HCT116 (cell line): ENCODE data around the gene DDT. TPM values are rescaled to one million over a fixed set of nuclear protein-coding genes. Genes with fewer than 3 reads are reported as not detected.

Experiments
- ATAC-seq: fragments of 200-7000 bp; cut with Tn5 transposase; 2 replicates; pipeline ENCODE4 v1.9.1; 2020; ENCODE audit warnings: mild to moderate bottlenecking, moderate library complexity
- BruUV-seq: library from RNA; stranded (reverse); fragments of 400-500 nt; replicated peaks from 2 replicates; lab custom pipeline; 2021; lab: Mats Ljungman, UMichigan
- CTCF ChIA-PET: fragments of 300-600 bp; sonication (Branson Sonifier 250); formaldehyde crosslinking; loops from one replicate; lab custom pipeline; 2021; ENCODE audit warnings: antibody characterized with exemption; lab: Charles Lee
- POLR2A ChIA-PET: fragments of 300-600, 350-600 bp; sonication (Branson Sonifier 250); formaldehyde crosslinking; loops from one replicate; lab custom pipeline; 2021; ENCODE audit warnings: antibody characterized with exemption; lab: Charles Lee
- RAD21 ChIA-PET, 2 experiments: fragments of 300-600 bp; sonication (Branson Sonifier 250); formaldehyde crosslinking; loops; one replicate each; lab custom pipeline; 2023; ENCODE audit warnings: low total read pairs in 2 of 2; ENCODE audit not compliant: uncharacterized antibody in 2 of 2, unreplicated experiment in 2 of 2, low non-redundant PET in 1 of 2; lab: Charles Lee
- DNase-seq: peaks from one replicate; pipeline ENCODE4 v3.0.0-alpha.2; 2010; ENCODE audit warnings: low read depth, low spot score
- H2AFZ ChIP-seq: fragments of 200-600 bp; shearing (Covaris generic), sonication (generic); 2 replicates; pipeline ENCODE4 v1.6.1; 2017; ENCODE audit warnings: low read depth, mixed run types, mixed read lengths, antibody characterized with exemption, low read length; ENCODE audit not compliant: poor library complexity, severe bottlenecking
- H3K27ac ChIP-seq: 2 replicates; pipeline ENCODE4 v1.5.1; 2012; ENCODE audit warnings: low read depth, low read length
- H3K27me3 ChIP-seq: fragments of 200-600 bp; sonication (generic); 2 replicates; pipeline ENCODE4 v1.6.1; 2016; ENCODE audit warnings: mixed run types, low read length, mixed read lengths; ENCODE audit not compliant: insufficient read depth
- H3K36me3 ChIP-seq, 2 experiments: fragments of 200-500 bp in 1 of 2; fragments of 200-600 bp in 1 of 2; sonication (Bioruptor generic) in 1 of 2; sonication (generic) in 1 of 2; 2 replicates each; pipeline versions ENCODE4 v1.5.1 to v1.6.1; 2014 to 2016; ENCODE audit warnings: low read length in 2 of 2, inconsistent platforms in 1 of 2, mixed read lengths in 1 of 2, mixed run types in 1 of 2; ENCODE audit not compliant: insufficient read depth in 2 of 2, control insufficient read depth in 1 of 2
- H3K4me1 ChIP-seq, 2 experiments: fragments of 200-600 bp in 1 of 2; sonication (generic) in 1 of 2; 2 replicates each; pipeline versions ENCODE4 v1.5.1 to v1.6.1; 2012 to 2017; ENCODE audit warnings: low read length in 2 of 2, inconsistent platforms in 1 of 2, mild to moderate bottlenecking in 1 of 2, mixed read lengths in 1 of 2, mixed run types in 1 of 2, moderate library complexity in 1 of 2; ENCODE audit not compliant: insufficient read depth in 2 of 2, control insufficient read depth in 1 of 2
- H3K4me2 ChIP-seq: fragments of 200-600 bp; sonication (generic); 2 replicates; pipeline ENCODE4 v1.6.1; 2017; ENCODE audit warnings: mixed run types, low read length, mixed read lengths
- H3K4me3 ChIP-seq, 2 experiments: fragments of 200-600 bp in 1 of 2; sonication (generic) in 1 of 2; replicated peaks in 1 of 2; 2 replicates each; pipeline ENCODE4 v1.5.1; 2011 to 2016; ENCODE audit warnings: low read length in 2 of 2, control low read depth in 1 of 2, low read depth in 1 of 2, mild to moderate bottlenecking in 1 of 2, mixed read lengths in 1 of 2, mixed run types in 1 of 2
- H3K79me2 ChIP-seq: fragments of 200-600 bp; sonication (generic); 2 replicates; pipeline ENCODE4 v1.6.1; 2017; ENCODE audit warnings: mild to moderate bottlenecking, mixed run types, low read length, moderate library complexity, mixed read lengths; ENCODE audit not compliant: insufficient read depth
- H3K9ac ChIP-seq: fragments of 200-600 bp; sonication (generic); 2 replicates; pipeline ENCODE4 v1.6.1; 2016; ENCODE audit warnings: low read length, mixed read lengths
- H3K9me2 ChIP-seq: fragments of 200-600 bp; sonication (generic), shearing (Covaris generic); 2 replicates; pipeline ENCODE4 v1.6.1; 2017; ENCODE audit warnings: mixed run types, mild to moderate bottlenecking, moderate library complexity; ENCODE audit not compliant: insufficient read depth
- H3K9me3 ChIP-seq, 2 experiments: fragments of 200-500 bp in 1 of 2; fragments of 200-600 bp in 1 of 2; sonication (Bioruptor generic) in 1 of 2; sonication (generic) in 1 of 2; 2 replicates each; pipeline ENCODE4 v1.6.1; 2014 to 2017; ENCODE audit warnings: low read length in 2 of 2, mixed read lengths in 2 of 2, inconsistent platforms in 1 of 2, low read depth in 1 of 2, mild to moderate bottlenecking in 1 of 2, mixed run types in 1 of 2, moderate library complexity in 1 of 2; ENCODE audit not compliant: control insufficient read depth in 1 of 2, insufficient read depth in 1 of 2
- H4K20me1 ChIP-seq: fragments of 200-600 bp; sonication (generic), shearing (Covaris generic); 2 replicates; pipeline ENCODE4 v1.6.1; 2017; ENCODE audit warnings: mixed run types, mild to moderate bottlenecking, moderate library complexity; ENCODE audit not compliant: insufficient read depth
- ATF3 ChIP-seq: IDR thresholded peaks from 2 replicates; pipeline ENCODE4 v1.6.1; 2012
- CBX3 ChIP-seq: IDR thresholded peaks from 2 replicates; pipeline ENCODE4 v1.6.1; 2012; ENCODE audit warnings: low read depth
- CEBPB ChIP-seq: IDR thresholded peaks from 2 replicates; pipeline ENCODE4 v1.6.1; 2012; ENCODE audit warnings: low read depth
- ELF1 ChIP-seq: IDR thresholded peaks from 2 replicates; pipeline ENCODE4 v1.6.1; 2012; ENCODE audit warnings: low read depth, borderline replicate concordance
- EZH2 ChIP-seq: fragments of 200-600 bp; sonication (generic); IDR thresholded peaks from 2 replicates; pipeline ENCODE4 v1.6.1; 2017; ENCODE audit warnings: antibody characterized with exemption, mixed run types
- POLR2AphosphoS5 ChIP-seq: IDR thresholded peaks from 2 replicates; pipeline ENCODE4 v1.6.1; 2011; ENCODE audit warnings: mild to moderate bottlenecking, low read depth, low read length, moderate library complexity
- RAD21 ChIP-seq: IDR thresholded peaks from 2 replicates; pipeline ENCODE4 v1.6.1; 2012; ENCODE audit warnings: low read depth, mild to moderate bottlenecking
- TCF7L2 ChIP-seq: IDR thresholded peaks from 2 replicates; pipeline ENCODE4 v1.7.0; 2011; ENCODE audit warnings: borderline replicate concordance, inconsistent platforms; ENCODE audit not compliant: insufficient read depth, insufficient read length; ENCODE audit errors: extremely low read depth
- YY1 ChIP-seq: IDR thresholded peaks from 2 replicates; pipeline ENCODE4 v1.6.1; 2011; ENCODE audit warnings: low read length, low read depth, moderate library complexity, mild to moderate bottlenecking; ENCODE audit not compliant: insufficient replicate concordance; ENCODE audit errors: extremely low read depth
- intact Hi-C: fragments of 100-400 bp; cut with micrococcal nuclease; formaldehyde crosslinking; loops from 2 replicates; pipeline ENCODE4 v1.10.0; 2022
- total RNA-seq: library from RNA; stranded (reverse); gene quantifications from one replicate; pipeline ENCODE4 v1.2.1, GENCODE V29; 2021; ENCODE audit not compliant: unreplicated experiment

The DDT gene
- total RNA-seq, 1 experiment from 2014 or later: 217 TPM

- RAD21 ChIA-PET: no interaction called here
- Histone ChIP-seq H3K79me2 (peaks cover 22% of the 10 kb centered on the region), H2AFZ (no peak overlapping the region)
- TF ChIP-seq TCF7L2 (no peak), POLR2AphosphoS5 (no peak), ATF3 (no peak), CEBPB (no peak), RAD21 (no peak), EZH2 (no peak)
- TF ChIP-seq, all 23 proteins: peak for 0
- no peaks in the 10 kb centered on the region for H3K9me2 ChIP-seq
- no peaks in the 10 kb centered on the region for H3K36me3 ChIP-seq
- H3K4me3 ChIP-seq: no peak overlapping the region
- H3K4me2 ChIP-seq: no peak overlapping the region
- no peak for ATAC-seq
- H3K4me1 ChIP-seq: peaks cover 6 to 8% of the 10 kb centered on the region in 2 experiments; a peak in 3 of 4 replicates
- H3K9me3 ChIP-seq: no peaks in the 10 kb centered on the region; a peak in 1 of 4 replicates
- BruUV-seq: no TSS peak
- 0 out of 2 replicates have a peak, but pooled peaks cover 2% of the 10 kb centered on the region for H4K20me1 ChIP-seq
- ChIA-PET CTCF (no interaction called here), POLR2A (no interaction called here)
- DNase-seq: no peak
- H3K9ac ChIP-seq: no peak overlapping the region
- intact Hi-C loops: loop anchor here (5.0 kb wide), 1 partner anchor 761 kb away; no protein-coding TSS in a partner anchor
- no peak overlapping the region for H3K27ac ChIP-seq
- no peaks in the 10 kb centered on the region for H3K27me3 ChIP-seq
These were observed 34.4 kb upstream of the DDT start for GRCh38 chr22:24008381-24009226.

GRCh38 chr22:24008022-24008283 lies 33.7 kb upstream of the DDT start:
- no peaks in the 10 kb centered on the region for H3K27me3 ChIP-seq
- H3K36me3 ChIP-seq: no peaks in the 10 kb centered on the region
- POLR2A ChIA-PET: no interaction called here
- H3K4me3 ChIP-seq: no peak overlapping the region
- intact Hi-C loops: loop anchor here (5.0 kb wide), 1 partner anchor 761 kb away; no protein-coding TSS in a partner anchor
- DNase-seq: no peak
- TF ChIP-seq ELF1 (no peak), YY1 (no peak), CBX3 (no peak)
- TF ChIP-seq, all 23 proteins: peak for 0
- H3K9me3 ChIP-seq: no peaks in the 10 kb centered on the region; a peak in 1 of 4 replicates
- no peak overlapping the region for H3K27ac ChIP-seq
- RAD21 ChIA-PET: no interaction called here
- ATAC-seq: no peak
- no peak overlapping the region for H3K4me2 ChIP-seq
- peaks cover 16% of the 10 kb centered on the region for H3K79me2 ChIP-seq
- no TSS peak for BruUV-seq
- no peaks in the 10 kb centered on the region for H4K20me1 ChIP-seq
- H2AFZ ChIP-seq: no peak overlapping the region
- CTCF ChIA-PET: no interaction called here
- no peak overlapping the region for H3K9ac ChIP-seq
- peaks cover 6 to 8% of the 10 kb centered on the region in 2 experiments; a peak in 3 of 4 replicates for H3K4me1 ChIP-seq
- H3K9me2 ChIP-seq: no peaks in the 10 kb centered on the region
